K562 (cell line): ENCODE measurements around the gene HSDL1.

Source experiments
- BRF1 ChIP-seq: IDR thresholded peaks from 3 replicates; pipeline ENCODE4 v1.6.1; 2011; ENCODE audit warnings: borderline replicate concordance, mild to moderate bottlenecking; ENCODE audit not compliant: insufficient read length; ENCODE audit errors: extremely low read depth
- ESRRB ChIP-seq: fragments of 250-450 bp; sonication (Bioruptor Pico); IDR thresholded peaks from 2 replicates; pipeline ENCODE4 v1.5.0; 2020; ENCODE audit warnings: mild to moderate bottlenecking, moderate library complexity, borderline replicate concordance
- FOS ChIP-seq: IDR thresholded peaks from 3 replicates; pipeline ENCODE4 v1.6.1; 2011; ENCODE audit not compliant: insufficient read length; ENCODE audit errors: extremely low read depth
- MTA1 ChIP-seq: fragments of 450-650 bp; IDR thresholded peaks from 2 replicates; pipeline ENCODE4 v1.6.1; 2017; ENCODE audit warnings: borderline replicate concordance
- NFYB ChIP-seq: IDR thresholded peaks from 2 replicates; pipeline ENCODE4 v1.6.1; 2011; ENCODE audit warnings: mild to moderate bottlenecking, moderate library complexity; ENCODE audit not compliant: insufficient read length; ENCODE audit errors: extremely low read depth
- RAD21 ChIP-seq, 2 experiments: fragments of 250-450 bp in 1 of 2; fragments of 450-650 bp in 1 of 2; sonication (Bioruptor Pico) in 1 of 2; formaldehyde crosslinking in 1 of 2; IDR thresholded peaks in 1 of 2; conservative IDR thresholded peaks in 1 of 2; 2 replicates each; pipeline versions ENCODE4 v1.4.0 to v1.8.0; 2020 to 2022; ENCODE audit warnings: mild to moderate bottlenecking in 2 of 2, moderate library complexity in 1 of 2
- TAF1 ChIP-seq: IDR thresholded peaks from 2 replicates; pipeline ENCODE4 v1.6.1; 2011; ENCODE audit warnings: mild to moderate bottlenecking, low read length, moderate library complexity; ENCODE audit not compliant: insufficient read depth, control insufficient read depth, severe bottlenecking; ENCODE audit errors: extremely low read depth
- ZFP36 ChIP-seq: fragments of 150-350 bp; IDR thresholded peaks from 2 replicates; pipeline ENCODE4 v1.6.1; 2018; ENCODE audit warnings: low read length, low read depth; ENCODE audit not compliant: partially characterized antibody
- ZNF263 ChIP-seq: sonication (generic); formaldehyde crosslinking; IDR thresholded peaks from 2 replicates; pipeline ENCODE4 v1.8.0; 2022; ENCODE audit warnings: mild to moderate bottlenecking, missing genetic modification reagents, borderline replicate concordance
- TF ChIP-seq, protein P1 (sequence below), 3 experiments: IDR thresholded peaks in 2 of 3; conservative IDR thresholded peaks in 1 of 3; 2 replicates each; pipeline ENCODE4 v1.5.1; 2011 to 2012; ENCODE audit warnings: low read length in 3 of 3, mild to moderate bottlenecking in 3 of 3, control low read depth in 2 of 3, improper control_type of control experiment in 1 of 3, inconsistent platforms in 1 of 3, low read depth in 1 of 3, mixed read lengths in 1 of 3, moderate library complexity in 1 of 3; ENCODE audit not compliant: insufficient read depth in 2 of 3

DNA sequence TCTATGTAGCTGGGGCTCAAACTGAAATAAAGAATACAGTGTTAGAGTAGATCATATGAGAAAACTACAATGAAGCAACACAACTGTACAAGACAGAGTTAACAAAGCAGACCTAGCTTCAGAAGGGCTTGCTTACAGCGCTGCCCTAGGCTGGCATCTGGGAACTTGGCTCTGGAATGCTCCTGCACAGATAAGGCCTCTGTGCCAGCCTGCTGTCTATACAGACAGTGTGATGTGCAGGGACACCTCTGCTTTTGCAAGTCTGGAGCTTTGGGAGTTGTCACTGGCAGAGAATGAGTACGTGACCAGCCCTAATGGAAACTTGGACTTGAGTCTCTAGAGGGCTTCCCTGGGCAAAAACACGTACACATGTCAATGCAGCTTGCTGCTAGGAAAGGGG lies 70.3 kb downstream of the HSDL1 start:
- TF ChIP-seq ZFP36 (no peak), RAD21 (CRISPR knock-in tag; conservative IDR thresholded peaks at IDR 0.05 in 1 of 2, IDR thresholded peaks at IDR 0.05 in 1 of 2) (no peak), MTA1 (no peak), ZNF263 (CRISPR knock-in tag) (no peak), FOS (no peak), NFYB (no peak), TAF1 (no peak), ESRRB (CRISPR knock-in tag) (no peak), BRF1 (no peak)
- TF ChIP-seq, protein P1, sequence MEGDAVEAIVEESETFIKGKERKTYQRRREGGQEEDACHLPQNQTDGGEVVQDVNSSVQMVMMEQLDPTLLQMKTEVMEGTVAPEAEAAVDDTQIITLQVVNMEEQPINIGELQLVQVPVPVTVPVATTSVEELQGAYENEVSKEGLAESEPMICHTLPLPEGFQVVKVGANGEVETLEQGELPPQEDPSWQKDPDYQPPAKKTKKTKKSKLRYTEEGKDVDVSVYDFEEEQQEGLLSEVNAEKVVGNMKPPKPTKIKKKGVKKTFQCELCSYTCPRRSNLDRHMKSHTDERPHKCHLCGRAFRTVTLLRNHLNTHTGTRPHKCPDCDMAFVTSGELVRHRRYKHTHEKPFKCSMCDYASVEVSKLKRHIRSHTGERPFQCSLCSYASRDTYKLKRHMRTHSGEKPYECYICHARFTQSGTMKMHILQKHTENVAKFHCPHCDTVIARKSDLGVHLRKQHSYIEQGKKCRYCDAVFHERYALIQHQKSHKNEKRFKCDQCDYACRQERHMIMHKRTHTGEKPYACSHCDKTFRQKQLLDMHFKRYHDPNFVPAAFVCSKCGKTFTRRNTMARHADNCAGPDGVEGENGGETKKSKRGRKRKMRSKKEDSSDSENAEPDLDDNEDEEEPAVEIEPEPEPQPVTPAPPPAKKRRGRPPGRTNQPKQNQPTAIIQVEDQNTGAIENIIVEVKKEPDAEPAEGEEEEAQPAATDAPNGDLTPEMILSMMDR (IDR thresholded peaks at IDR 0.05 in 2 of 3, conservative IDR thresholded peaks at IDR 0.05 in 1 of 3; ENCODE audit: insufficient read depth in 2 of 3, low read depth in 1 of 3, low read length in 3 of 3), result no peak
